Gastrocnemius medialis (tissue), 4 donors: Measurements from ENCODE around the gene ZNF778.

Source experiments
- CTCF ChIP-seq, 5 experiments: fragments of 450-650 bp in 3 of 5; fragments of 200-600 bp in 2 of 5; sonication (generic) in 2 of 5; IDR thresholded peaks in 4 of 5; conservative IDR thresholded peaks in 1 of 5; 1 replicate in 4 of 5; 2 replicates in 1 of 5; pipeline ENCODE4 v1.5.1; 2016 to 2019; ENCODE audit warnings: antibody characterized with exemption in 5 of 5, mild to moderate bottlenecking in 3 of 5, moderate library complexity in 3 of 5
- POLR2A ChIP-seq, 2 donors: fragments of 450-650 bp; IDR thresholded peaks; one replicate each; pipeline ENCODE4 v1.6.1; 2017; ENCODE audit warnings: antibody characterized with exemption in 2 of 2, mild to moderate bottlenecking in 2 of 2, moderate library complexity in 2 of 2

GRCh38 chr16:89217388-89218191 lies at the start of gene ZNF778:
- peak in 1 of 5 experiments; percentile 24 for TF ChIP-seq CTCF (IDR thresholded peaks at IDR 0.05 in 4 of 5, conservative IDR thresholded peaks at IDR 0.05 in 1 of 5)
- TF ChIP-seq POLR2A (IDR thresholded peaks at IDR 0.05), result peak; percentile 94 to 97
